Thymus (tissue), 11 donors: ENCODE measurements around the gene CHTF18. TPM values are rescaled to one million over a fixed set of nuclear protein-coding genes. Genes with fewer than 3 reads are reported as not detected.
"Not testable (repeated sequence)": the region's sequence is repeated elsewhere in the genome, so short reads cannot be mapped to it uniquely, and the experiment has no call there.

Source experiments
- DNase-seq, 9 donors: peaks; one replicate each; pipeline ENCODE4 v3.0.0-alpha.2; 2013; ENCODE audit warnings: low spot score in 9 of 9, low read depth in 6 of 9, missing footprints in 1 of 9
- H3K27ac ChIP-seq, 2 donors: one replicate each; pipeline ENCODE4 v1.5.1; 2013; ENCODE audit warnings: control low read depth in 1 of 2, low read depth in 1 of 2, low read length in 1 of 2, mild to moderate bottlenecking in 1 of 2, moderate library complexity in 1 of 2
- H3K27me3 ChIP-seq, 2 donors: one replicate each; pipeline ENCODE4 v1.5.1; 2013; ENCODE audit warnings: low read length in 1 of 2; ENCODE audit not compliant: control insufficient read depth in 2 of 2, insufficient read depth in 1 of 2
- H3K36me3 ChIP-seq, 2 donors: one replicate each; pipeline ENCODE4 v1.5.1; 2013; ENCODE audit warnings: low read length in 1 of 2, mild to moderate bottlenecking in 1 of 2, moderate library complexity in 1 of 2; ENCODE audit not compliant: control insufficient read depth in 2 of 2, insufficient read depth in 2 of 2
- H3K4me1 ChIP-seq, 2 donors: one replicate each; pipeline ENCODE4 v1.5.1; 2013; ENCODE audit warnings: low read length in 2 of 2; ENCODE audit not compliant: control insufficient read depth in 2 of 2, insufficient read depth in 2 of 2
- H3K4me3 ChIP-seq, 2 donors: one replicate each; pipeline ENCODE4 v1.5.1; 2013; ENCODE audit warnings: low read length in 2 of 2, control low read depth in 1 of 2, mild to moderate bottlenecking in 1 of 2
- H3K9me3 ChIP-seq, 2 donors: one replicate each; pipeline ENCODE4 v1.5.1; 2013; ENCODE audit warnings: low read length in 1 of 2, mild to moderate bottlenecking in 1 of 2; ENCODE audit not compliant: control insufficient read depth in 2 of 2, insufficient read depth in 1 of 2
- WGBS: extraction: QIAGEN DNeasy Blood & Tissue Kit; methylation state at CpG from one replicate; pipeline ENCODE4 v1.1.7; 2013; 5-methylcytosine and 5-hydroxymethylcytosine counted together
- polyA plus RNA-seq: library from polyadenylated mRNA; stranded (reverse); fragments of 200-250 nt; gene quantifications from one replicate; pipeline ENCODE4 v1.2.3, GENCODE V29; 2013
- total RNA-seq: library from RNA; stranded (reverse); fragments of 120-200 nt; gene quantifications from one replicate; pipeline ENCODE4 v1.2.4, GENCODE V29; 2013
- donor health status: healthy.

CHTF18 gene
- total and polyA plus RNA-seq, 2 donors: 20.4 to 38.8 TPM

DNA sequence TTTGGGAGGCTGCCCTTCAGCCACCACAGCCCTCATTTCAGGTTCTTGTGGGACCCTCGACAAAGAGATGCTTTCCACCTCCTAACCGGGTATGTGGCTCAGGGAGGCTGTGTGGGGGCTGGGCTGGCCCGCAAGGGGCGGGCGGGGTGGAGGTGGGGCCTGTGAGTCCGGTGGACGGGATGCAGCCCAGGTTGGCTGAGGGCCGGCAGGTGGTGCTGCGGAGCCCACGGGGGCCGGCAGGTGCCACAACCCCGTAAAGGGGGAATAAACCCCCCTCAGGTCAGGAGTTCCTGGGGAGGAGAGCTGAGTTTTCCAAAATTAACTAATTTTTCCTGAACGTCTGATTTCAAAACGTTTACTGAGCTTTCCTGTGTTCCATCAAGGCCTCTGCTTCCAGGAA is 42.7 kb upstream of the CHTF18 start:
- no peaks in the 10 kb centered on the region for H3K9me3 ChIP-seq
- H3K4me3 ChIP-seq: no peak overlapping the region
- H3K27ac ChIP-seq: no peak overlapping the region
- WGBS: 10% methylated on average over 14 of the region's 14 CpGs
- H3K36me3 ChIP-seq: no peaks in the 10 kb centered on the region
- H3K4me1 ChIP-seq: peaks cover 4% of the 10 kb centered on the region in 2 donors
- peaks cover 0 to 12% of the 10 kb centered on the region in 2 donors for H3K27me3 ChIP-seq
- DNase-seq: no peak

DNA sequence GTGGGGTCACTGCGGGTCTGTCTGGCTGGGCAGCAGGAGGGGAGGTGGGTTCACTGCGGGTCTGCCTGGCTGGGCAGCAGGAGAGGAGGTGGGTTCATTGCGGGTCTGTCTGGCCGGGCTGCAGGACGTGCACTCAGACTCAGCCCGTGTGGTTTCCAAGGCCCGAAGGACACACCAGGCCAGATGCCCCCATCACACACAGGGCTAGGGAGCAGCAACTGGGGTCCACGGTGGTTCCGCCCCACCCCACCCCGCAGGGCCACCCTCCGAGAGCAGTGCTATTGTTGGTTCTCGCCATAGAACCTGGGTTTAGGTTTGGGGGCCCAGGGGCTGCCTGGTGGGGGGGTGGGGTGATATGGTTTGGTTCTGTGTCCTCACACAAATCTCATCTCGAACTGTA is 41.8 kb upstream of the CHTF18 start:
- Histone ChIP-seq H3K27me3 (peaks cover 0 to 21% of the 10 kb centered on the region in 2 donors), H3K36me3 (no peaks in the 10 kb centered on the region), H3K4me3 (no peak overlapping the region), H3K4me1 (no peaks in the 10 kb centered on the region), H3K9me3 (no peaks in the 10 kb centered on the region), H3K27ac (no peak overlapping the region)
- WGBS: 91% methylated on average over 13 of the region's 13 CpGs
- no peak for DNase-seq

DNA sequence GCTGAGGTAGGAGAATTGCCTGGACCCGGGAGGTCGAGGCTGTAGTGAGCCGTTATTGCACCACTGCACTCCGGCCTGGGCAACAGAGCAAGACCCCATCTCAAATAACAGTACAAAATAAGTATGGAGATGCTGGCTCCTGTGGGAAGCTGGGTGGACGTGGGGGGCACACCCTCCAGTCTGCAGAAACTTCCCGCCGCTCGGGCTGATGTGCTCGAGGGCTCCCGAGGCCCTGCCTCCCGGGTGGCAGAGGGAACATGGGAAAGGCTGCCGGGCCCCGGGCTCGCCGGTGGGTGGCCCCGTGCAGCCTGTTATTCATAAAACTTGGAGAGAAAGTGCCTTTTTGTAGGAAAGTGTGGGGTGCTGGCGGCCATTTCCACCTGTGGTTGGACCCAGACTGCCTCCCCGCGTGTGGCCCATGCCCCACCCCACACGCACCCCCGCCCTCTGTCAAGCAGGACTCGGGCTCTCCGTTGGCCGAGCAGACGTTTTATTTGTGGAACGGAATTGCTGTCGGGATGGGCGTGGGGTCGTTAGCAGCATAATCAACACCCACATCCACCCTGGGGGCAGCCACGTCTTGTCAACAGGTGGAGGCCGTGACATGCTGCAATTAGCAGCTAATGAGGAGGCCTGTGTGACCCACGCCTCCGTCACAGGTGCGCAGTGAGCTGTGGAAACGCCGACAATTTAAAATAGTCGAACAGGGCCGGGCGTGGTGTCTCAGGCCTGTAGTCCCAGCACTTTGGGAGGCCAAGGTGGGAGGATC is 40.3 kb upstream of the CHTF18 start:
- H3K4me1 ChIP-seq: no peaks in the 10 kb centered on the region
- no peaks in the 10 kb centered on the region for H3K9me3 ChIP-seq
- H3K4me3 ChIP-seq: no peak overlapping the region
- peaks cover 0 to 27% of the 10 kb centered on the region in 2 donors for H3K27me3 ChIP-seq
- no peak overlapping the region for H3K27ac ChIP-seq
- H3K36me3 ChIP-seq: no peaks in the 10 kb centered on the region
- WGBS: 96% methylated on average over 39 of the region's 39 CpGs
- no peak for DNase-seq

DNA sequence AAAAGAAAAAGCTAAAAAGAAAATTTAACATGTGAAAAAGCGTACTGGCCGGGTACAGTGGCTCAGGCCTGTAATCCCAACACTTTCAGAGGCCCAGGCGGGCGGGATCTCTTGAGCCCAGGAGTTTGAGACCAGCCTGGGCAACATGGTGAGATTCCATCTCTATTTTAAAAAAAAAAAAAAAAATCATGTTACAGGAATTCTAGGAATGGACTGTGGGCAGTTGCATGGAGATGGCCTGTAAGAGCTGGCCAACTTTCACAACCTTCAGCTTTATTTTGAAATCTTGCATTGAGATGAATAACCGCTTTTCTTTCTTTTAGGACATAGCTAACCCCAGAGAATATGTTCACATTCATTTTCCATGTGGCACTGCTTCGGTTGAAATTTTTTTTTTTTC is 39.4 kb upstream of the CHTF18 start:
- H3K4me1 ChIP-seq: no peaks in the 10 kb centered on the region
- H3K36me3 ChIP-seq: no peaks in the 10 kb centered on the region
- peaks cover 0 to 29% of the 10 kb centered on the region in 2 donors for H3K27me3 ChIP-seq
- H3K4me3 ChIP-seq: no peak overlapping the region
- whole genome bisulfite sequencing: 97% methylated on average over 6 of the region's 6 CpGs
- no peak overlapping the region for H3K27ac ChIP-seq
- DNase-seq: no peak
- H3K9me3 ChIP-seq: no peaks in the 10 kb centered on the region

DNA sequence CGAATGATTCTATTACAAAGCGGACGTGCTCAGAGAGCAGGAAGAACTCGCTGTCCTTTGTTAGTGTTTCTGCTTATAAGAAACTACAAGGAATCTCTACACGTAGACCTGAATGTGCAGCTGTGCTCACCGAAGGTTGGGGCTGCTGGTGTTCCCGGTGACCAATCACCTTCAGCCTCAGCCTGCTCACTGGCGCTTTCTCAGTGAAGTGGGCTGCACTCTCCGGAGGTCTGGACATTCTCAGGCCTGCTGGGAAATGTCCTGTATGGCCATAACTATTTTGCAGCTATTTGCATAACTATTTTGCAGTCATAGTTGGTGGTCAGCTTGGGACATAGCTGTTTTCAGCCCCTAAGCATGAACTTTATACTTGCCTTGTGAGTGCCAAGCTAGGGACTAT is 37.9 kb upstream of the CHTF18 start:
- Histone ChIP-seq H3K4me1 (no peaks in the 10 kb centered on the region), H3K27me3 (peaks cover 0 to 41% of the 10 kb centered on the region in 2 donors), H3K27ac (no peak overlapping the region), H3K36me3 (no peaks in the 10 kb centered on the region), H3K4me3 (no peak overlapping the region), H3K9me3 (no peaks in the 10 kb centered on the region)
- no peak for DNase-seq
- 92% methylated on average over 9 of the region's 9 CpGs for WGBS

DNA sequence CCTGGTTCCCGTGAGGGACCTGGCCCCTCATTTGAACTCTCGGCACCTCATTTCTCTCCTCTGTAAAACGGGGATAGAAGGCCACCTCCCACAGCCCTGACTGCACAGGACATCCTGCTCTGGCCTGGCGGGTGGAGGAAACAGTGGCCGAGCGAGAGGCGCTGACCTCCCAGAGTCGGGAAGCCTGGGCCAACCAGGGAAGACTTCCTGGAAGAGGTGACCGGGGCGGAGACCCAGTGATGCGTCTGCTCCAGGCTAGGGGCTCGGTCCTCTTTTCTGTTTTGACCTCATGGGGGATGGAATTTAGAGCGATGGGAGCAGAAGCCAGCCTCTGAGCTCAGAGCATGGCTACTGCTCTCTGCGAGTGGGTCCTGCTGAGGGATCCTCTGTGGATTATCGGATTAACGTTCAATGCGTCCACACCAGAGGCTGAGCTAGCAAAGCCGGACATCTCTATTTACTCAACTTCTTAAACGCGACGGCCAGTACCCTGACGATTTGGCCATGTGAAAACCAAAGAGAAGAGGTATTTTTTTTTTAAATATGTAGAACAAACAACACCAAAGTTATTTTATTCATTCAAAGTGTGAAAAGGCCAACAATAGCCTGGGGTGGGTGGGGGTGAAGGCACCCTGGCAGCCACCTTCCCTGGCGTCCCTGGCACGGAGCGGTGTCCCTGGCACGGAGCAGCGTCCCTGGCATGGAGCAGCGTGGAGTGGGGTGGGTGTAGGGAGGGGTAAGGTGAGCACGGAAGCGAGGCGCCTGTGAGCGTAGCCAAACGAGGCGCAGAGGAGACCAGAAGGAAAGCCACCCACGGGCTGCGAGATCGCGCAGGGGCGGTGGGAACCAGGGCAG is 37.0 kb upstream of the CHTF18 start:
- Histone ChIP-seq H3K4me3 (no peak overlapping the region), H3K9me3 (no peaks in the 10 kb centered on the region), H3K27ac (no peak overlapping the region), H3K27me3 (peaks cover 0 to 38% of the 10 kb centered on the region in 2 donors), H3K4me1 (no peaks in the 10 kb centered on the region), H3K36me3 (no peaks in the 10 kb centered on the region)
- no peak for DNase-seq
- 91% methylated on average over 39 of the region's 39 CpGs for WGBS

DNA sequence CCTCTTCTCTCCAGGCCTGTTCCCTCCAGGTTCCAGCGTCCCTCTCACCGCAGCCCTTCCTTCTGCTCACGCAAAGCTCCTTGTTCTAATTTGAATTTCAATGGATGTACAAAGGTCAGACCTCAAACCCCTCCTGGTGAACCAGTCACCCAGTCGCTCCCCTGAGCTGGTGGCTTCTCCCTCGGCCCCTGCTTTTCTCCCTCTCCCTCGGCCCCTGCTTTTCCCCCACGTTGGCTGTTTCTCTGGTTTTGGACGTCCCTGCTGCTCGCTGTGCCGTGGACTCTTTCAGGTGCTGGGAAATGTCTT is 36.5 kb upstream of the CHTF18 start:
- no peaks in the 10 kb centered on the region for H3K4me1 ChIP-seq

DNA sequence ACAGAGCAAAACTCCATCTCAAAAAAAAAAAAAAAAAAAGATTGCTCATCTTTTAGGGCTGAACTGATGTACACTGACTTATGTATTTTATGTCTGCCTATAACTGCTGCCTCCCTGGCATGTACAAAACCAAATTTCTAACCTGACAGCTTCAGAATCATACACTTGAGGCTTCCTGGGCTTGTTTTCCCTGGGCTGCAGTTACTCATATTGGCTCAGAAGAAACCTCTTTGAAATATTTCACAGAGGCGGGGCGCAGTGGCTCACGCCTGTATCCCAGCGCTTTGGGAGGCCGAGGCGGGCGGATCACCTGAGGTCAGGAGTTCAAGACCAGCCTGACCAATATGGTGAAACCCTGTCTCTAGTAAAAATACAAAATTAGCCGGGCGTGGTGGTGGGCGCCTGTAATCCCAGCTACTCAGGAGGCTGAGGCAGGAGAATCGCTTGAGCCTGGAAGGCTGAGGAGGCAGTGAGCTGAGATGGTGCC is 34.3 kb upstream of the CHTF18 start:
- not testable (repeated sequence) for H3K27ac ChIP-seq, DNase-seq, H3K4me1 ChIP-seq, H3K4me3 ChIP-seq, H3K9me3 ChIP-seq, H3K36me3 ChIP-seq
- 95% methylated on average over 11 of the region's 11 CpGs for WGBS
- peaks cover 0 to 42% of the 10 kb centered on the region in 2 donors for H3K27me3 ChIP-seq

More for the DNA sequence above, 36.5 kb upstream of the CHTF18 start:
- no peak for DNase-seq
- WGBS: 89% methylated on average over 10 of the region's 10 CpGs
- Histone ChIP-seq H3K36me3 (no peaks in the 10 kb centered on the region), H3K9me3 (no peaks in the 10 kb centered on the region), H3K27me3 (peaks cover 0 to 41% of the 10 kb centered on the region in 2 donors), H3K4me3 (no peak overlapping the region), H3K27ac (no peak overlapping the region)

DNA sequence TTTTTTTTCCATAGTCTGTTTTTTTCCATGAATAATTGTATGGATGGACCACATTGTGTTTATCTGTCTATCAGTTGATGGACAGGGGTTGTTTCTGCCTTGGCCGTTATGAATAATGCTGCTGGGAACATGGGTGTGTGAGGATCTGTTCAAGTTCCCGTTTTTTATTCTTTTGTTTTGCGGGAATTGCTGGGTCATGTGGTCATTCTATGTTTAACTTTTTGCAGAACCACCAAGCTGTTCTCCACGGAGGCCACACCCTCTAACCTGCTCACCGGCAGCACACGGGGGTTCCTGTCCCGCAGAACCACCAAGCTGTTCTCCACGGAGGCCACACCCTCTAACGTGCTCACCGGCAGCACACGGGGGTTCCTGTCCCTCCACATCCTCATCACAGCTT is 33.8 kb upstream of the CHTF18 start:
- DNase-seq: no peak
- H3K9me3 ChIP-seq: no peaks in the 10 kb centered on the region
- WGBS: 5% methylated on average over 11 of the region's 11 CpGs
- no peak overlapping the region for H3K27ac ChIP-seq
- H3K4me1 ChIP-seq: no peaks in the 10 kb centered on the region
- H3K4me3 ChIP-seq: no peak overlapping the region
- peaks cover 0 to 44% of the 10 kb centered on the region in 2 donors for H3K27me3 ChIP-seq
- H3K36me3 ChIP-seq: no peaks in the 10 kb centered on the region
